Tibial nerve (tissue), 4 donors: ENCODE data around the gene NELL2. TPM values are rescaled to one million over a fixed set of nuclear protein-coding genes. Genes with fewer than 3 reads are reported as not detected.

Experiments used
- DNase-seq, 2 donors: peaks; one replicate each; pipeline ENCODE4 v3.0.0-alpha.2; 2019; ENCODE audit warnings: low spot score in 2 of 2
- H3K27ac ChIP-seq, 4 donors: fragments of 200-600 bp; sonication (generic) in 3 of 4; one replicate each; pipeline ENCODE4 v1.5.1; 2017 to 2019; ENCODE audit warnings: mild to moderate bottlenecking in 1 of 4
- H3K27me3 ChIP-seq, 2 donors: fragments of 200-600 bp; sonication (generic) in 1 of 2; one replicate each; pipeline versions ENCODE4 v1.5.1 to v1.6.0; 2017 to 2019
- H3K36me3 ChIP-seq, 3 donors: fragments of 200-600 bp; sonication (generic); one replicate each; pipeline ENCODE4 v1.5.1; 2018 to 2019
- H3K4me1 ChIP-seq, 4 donors: fragments of 200-600 bp; sonication (generic) in 3 of 4; one replicate each; pipeline ENCODE4 v1.5.1; 2017 to 2019
- H3K4me3 ChIP-seq, 4 donors: fragments of 200-600 bp; sonication (generic) in 3 of 4; one replicate each; pipeline ENCODE4 v1.5.1; 2017 to 2019; ENCODE audit warnings: mild to moderate bottlenecking in 1 of 4, moderate library complexity in 1 of 4
- H3K9me3 ChIP-seq, 4 donors: fragments of 200-600 bp; sonication (generic) in 3 of 4; one replicate each; pipeline ENCODE4 v1.5.1; 2017 to 2019
- CTCF ChIP-seq, 5 experiments: fragments of 200-600 bp in 3 of 5; fragments of 450-650 bp in 2 of 5; sonication (generic) in 3 of 5; IDR thresholded peaks; one replicate each; pipeline ENCODE4 v1.5.1; 2016 to 2019; ENCODE audit warnings: antibody characterized with exemption in 5 of 5, mild to moderate bottlenecking in 3 of 5, moderate library complexity in 2 of 5
- EP300 ChIP-seq, 2 donors: sonication (generic); formaldehyde crosslinking; IDR thresholded peaks; one replicate each; pipeline ENCODE4 v1.6.1; 2017; ENCODE audit warnings: antibody characterized with exemption in 2 of 2, mild to moderate bottlenecking in 1 of 2
- POLR2A ChIP-seq, 2 donors: fragments of 450-650 bp; IDR thresholded peaks; one replicate each; pipeline ENCODE4 v1.6.1; 2017; ENCODE audit warnings: antibody characterized with exemption in 2 of 2, mild to moderate bottlenecking in 2 of 2, moderate library complexity in 2 of 2
- WGBS, 2 donors: methylation state at CpG; one replicate each; pipeline ENCODE4 v1.1.5; 2018; 5-methylcytosine and 5-hydroxymethylcytosine counted together
- total RNA-seq, 4 donors: library from RNA; depleted of rRNA; stranded (reverse); fragments of >200 nt; gene quantifications; one replicate each; pipeline ENCODE4 v1.1.0, GENCODE V29; 2016

The NELL2 gene
- total RNA-seq, 4 donors from 2014 or later: 0.22 to 0.90 (median 0.63) TPM; not detected in 1

GRCh38 chr12:44728566-44728965 lies 147.5 kb downstream of the NELL2 start:
- Histone ChIP-seq H3K27me3 (no peaks in the 10 kb centered on the region), H3K9me3 (peaks cover 0 to 47% (median 6%) of the 10 kb centered on the region in 4 donors), H3K27ac (no peak overlapping the region), H3K4me3 (no peak overlapping the region), H3K4me1 (no peaks in the 10 kb centered on the region), H3K36me3 (no peaks in the 10 kb centered on the region)
- 70 to 76% methylated on average over 1 of the region's 1 CpG for WGBS, 2 donors
- TF ChIP-seq EP300 (IDR thresholded peaks at IDR 0.05) (no peak), POLR2A (IDR thresholded peaks at IDR 0.05) (no peak), CTCF (IDR thresholded peaks at IDR 0.05) (no peak)
- no peak for DNase-seq

- no peak overlapping the region for H3K4me3 ChIP-seq
- WGBS, 2 donors: 52 to 57% methylated on average over 2 of the region's 2 CpGs
- TF ChIP-seq CTCF (IDR thresholded peaks at IDR 0.05) (no peak), EP300 (IDR thresholded peaks at IDR 0.05) (no peak), POLR2A (IDR thresholded peaks at IDR 0.05) (no peak)
Observed at GRCh38 chr12:44720265-44720664, 155.8 kb downstream of the NELL2 start.

GRCh38 chr12:44717612-44718011 lies 158.5 kb downstream of the NELL2 start:
- no peaks in the 10 kb centered on the region for H3K27me3 ChIP-seq
- TF ChIP-seq CTCF (IDR thresholded peaks at IDR 0.05) (no peak), POLR2A (IDR thresholded peaks at IDR 0.05) (no peak), EP300 (IDR thresholded peaks at IDR 0.05) (no peak)
- no peak for DNase-seq
- 82 to 88% methylated on average over 2 of the region's 2 CpGs for WGBS, 2 donors
- no peaks in the 10 kb centered on the region for H3K9me3 ChIP-seq
- no peak overlapping the region for H3K4me3 ChIP-seq
- no peaks in the 10 kb centered on the region for H3K36me3 ChIP-seq
- no peaks in the 10 kb centered on the region for H3K4me1 ChIP-seq
- no peak overlapping the region for H3K27ac ChIP-seq

More at GRCh38 chr12:44720265-44720664, 155.8 kb downstream of the NELL2 start:
- Histone ChIP-seq H3K9me3 (peaks cover 0 to 5% (median 0%) of the 10 kb centered on the region in 4 donors), H3K27me3 (no peaks in the 10 kb centered on the region), H3K27ac (no peak overlapping the region), H3K36me3 (no peaks in the 10 kb centered on the region), H3K4me1 (no peaks in the 10 kb centered on the region)
- DNase-seq: no peak

- Histone ChIP-seq H3K4me3 (no peak overlapping the region), H3K36me3 (no peaks in the 10 kb centered on the region), H3K27me3 (no peaks in the 10 kb centered on the region), H3K4me1 (no peaks in the 10 kb centered on the region), H3K27ac (no peak overlapping the region), H3K9me3 (no peaks in the 10 kb centered on the region)
- 42 to 52% methylated on average over 2 of the region's 2 CpGs for WGBS, 2 donors
- TF ChIP-seq EP300 (IDR thresholded peaks at IDR 0.05) (no peak), POLR2A (IDR thresholded peaks at IDR 0.05) (no peak), CTCF (IDR thresholded peaks at IDR 0.05) (no peak)
- no peak for DNase-seq
Observed at GRCh38 chr12:44716711-44717110, 159.4 kb downstream of the NELL2 start.

- DNase-seq: no peak
- Histone ChIP-seq H3K27me3 (no peaks in the 10 kb centered on the region), H3K27ac (no peak overlapping the region), H3K36me3 (no peaks in the 10 kb centered on the region), H3K9me3 (no peaks in the 10 kb centered on the region), H3K4me1 (no peaks in the 10 kb centered on the region), H3K4me3 (no peak overlapping the region)
- 89 to 93% methylated on average over 1 of the region's 1 CpG for WGBS, 2 donors
- TF ChIP-seq CTCF (IDR thresholded peaks at IDR 0.05) (no peak), POLR2A (IDR thresholded peaks at IDR 0.05) (no peak), EP300 (IDR thresholded peaks at IDR 0.05) (no peak)
Observed at GRCh38 chr12:44711736-44712135, 164.4 kb downstream of the NELL2 start.
